PC-9 (cell line): ENCODE data around the gene AATF. TPM values are rescaled to one million over a fixed set of nuclear protein-coding genes. Genes with fewer than 3 reads are reported as not detected.

Source experiments
- BruUV-seq: library from RNA; stranded (reverse); fragments of 400-500 nt; replicated peaks from 2 replicates; lab custom pipeline; 2021; lab: Mats Ljungman, UMichigan
- CTCF ChIA-PET: fragments of 300-600 bp; sonication (Branson Sonifier 250); formaldehyde crosslinking; loops from one replicate; lab custom pipeline; 2022; ENCODE audit warnings: antibody characterized with exemption; lab: Charles Lee
- POLR2A ChIA-PET: fragments of 300-600 bp; sonication (Branson Sonifier 250); formaldehyde crosslinking; loops from one replicate; lab custom pipeline; 2022; ENCODE audit warnings: antibody characterized with exemption; ENCODE audit not compliant: unreplicated experiment; lab: Charles Lee
- DNase-seq, 2 experiments: peaks; one replicate each; pipeline versions ENCODE4 v3.0.0 to v3.0.0-alpha.2; 2015 to 2022; ENCODE audit warnings: mixed read lengths in 1 of 2
- H2AFZ ChIP-seq: fragments of 200-600 bp; sonication (generic); 2 replicates; pipeline ENCODE4 v1.8.1; 2017; ENCODE audit warnings: antibody characterized with exemption
- H3F3A ChIP-seq: fragments of 200-600 bp; sonication (generic); 2 replicates; pipeline ENCODE4 v1.8.1; 2017; ENCODE audit warnings: antibody characterized with exemption, mild to moderate bottlenecking, low read depth; ENCODE audit not compliant: insufficient read depth
- H3K27ac ChIP-seq: fragments of 200-600 bp; sonication (generic); 2 replicates; pipeline ENCODE4 v1.6.1; 2016; ENCODE audit warnings: mixed run types
- H3K27me3 ChIP-seq: fragments of 200-600 bp; sonication (generic); 2 replicates; pipeline ENCODE4 v1.6.1; 2016; ENCODE audit warnings: low read depth, mixed run types; ENCODE audit not compliant: insufficient read depth
- H3K36me3 ChIP-seq: fragments of 200-600 bp; sonication (generic); 2 replicates; pipeline ENCODE4 v1.6.1; 2016; ENCODE audit warnings: low read depth, mixed run types
- H3K4me1 ChIP-seq: fragments of 200-600 bp; sonication (generic); replicated peaks from 2 replicates; pipeline ENCODE4 v1.6.1; 2016; ENCODE audit warnings: mixed run types; ENCODE audit not compliant: insufficient read depth
- H3K4me2 ChIP-seq: fragments of 200-600 bp; sonication (generic); 2 replicates; pipeline ENCODE4 v1.6.1; 2017; ENCODE audit warnings: mixed run types
- H3K4me3 ChIP-seq: fragments of 200-600 bp; sonication (generic); 2 replicates; pipeline ENCODE4 v1.6.1; 2016; ENCODE audit warnings: mixed run types
- H3K79me2 ChIP-seq: fragments of 200-600 bp; sonication (generic); 2 replicates; pipeline ENCODE4 v1.6.1; 2017; ENCODE audit warnings: low read depth, mixed run types
- H3K9me2 ChIP-seq: fragments of 200-600 bp; sonication (generic); 2 replicates; pipeline ENCODE4 v1.8.1; 2017; ENCODE audit warnings: mild to moderate bottlenecking; ENCODE audit not compliant: insufficient read depth
- H3K9me3 ChIP-seq: fragments of 200-600 bp; sonication (generic); 2 replicates; pipeline ENCODE4 v1.8.1; 2016; ENCODE audit warnings: low read depth; ENCODE audit not compliant: insufficient read depth
- H4K20me1 ChIP-seq: fragments of 200-600 bp; sonication (generic); 2 replicates; pipeline ENCODE4 v1.8.1; 2017; ENCODE audit not compliant: insufficient read depth
- CTCF ChIP-seq: fragments of 200-600 bp; sonication (generic); conservative IDR thresholded peaks from 2 replicates; pipeline ENCODE4 v1.6.1; 2017; ENCODE audit warnings: mixed run types, antibody characterized with exemption, mild to moderate bottlenecking, moderate library complexity
- EZH2 ChIP-seq: fragments of 200-600 bp; sonication (generic); IDR thresholded peaks from 2 replicates; pipeline ENCODE4 v1.8.0; 2017; ENCODE audit warnings: antibody characterized with exemption, low read depth
- intact Hi-C: fragments of 100-400 bp; cut with micrococcal nuclease; formaldehyde crosslinking; loops from one replicate; pipeline ENCODE4 v1.10.0; 2022; ENCODE audit not compliant: unreplicated experiment
- total RNA-seq: library from RNA; stranded (reverse); gene quantifications from 2 replicates; pipeline ENCODE4 v1.2.3, GENCODE V29; 2021

Gene AATF
- total RNA-seq, 1 experiment from 2014 or later: 71.4 TPM

DNA sequence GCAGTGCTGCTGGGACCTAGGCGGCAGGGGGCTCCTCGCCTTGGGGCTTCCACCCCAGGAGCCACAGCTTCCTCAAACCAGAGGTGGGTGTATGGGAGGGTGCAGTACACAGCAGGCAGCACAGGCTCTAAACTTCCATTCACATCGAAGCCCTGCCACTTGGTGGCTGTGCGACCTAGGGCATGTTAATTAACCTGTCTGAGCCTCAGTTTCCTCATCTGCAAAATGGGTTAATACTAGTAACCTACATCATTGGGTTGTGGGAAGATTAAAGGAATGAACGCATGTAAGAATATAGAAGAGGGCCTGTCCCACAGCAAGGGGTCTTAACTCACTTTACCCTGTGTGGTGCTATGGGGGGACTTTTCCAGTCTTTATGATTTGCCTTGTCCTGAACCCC is 38.2 kb upstream of the AATF start:
- H3K79me2 ChIP-seq: no peaks in the 10 kb centered on the region
- no peak for DNase-seq
- intact Hi-C loops: no loop called here
- TF ChIP-seq EZH2 (no peak), CTCF (no peak)
- H4K20me1 ChIP-seq: no peaks in the 10 kb centered on the region
- POLR2A ChIA-PET: interaction anchor here (0.6 kb wide), 1 partner anchor 56 kb away, joined by 6 read pairs; no protein-coding TSS in a partner anchor
- no peaks in the 10 kb centered on the region for H3K27me3 ChIP-seq
- no peaks in the 10 kb centered on the region for H3K36me3 ChIP-seq
- BruUV-seq: no TSS peak
- no peak overlapping the region for H2AFZ ChIP-seq
- H3K27ac ChIP-seq: no peak overlapping the region
- H3F3A ChIP-seq: 0 out of 2 replicates have a peak, but pooled peaks cover 3% of the 10 kb centered on the region
- H3K4me1 ChIP-seq: no peaks in the 10 kb centered on the region
- no peak overlapping the region for H3K4me3 ChIP-seq
- H3K9me3 ChIP-seq: no peaks in the 10 kb centered on the region
- H3K4me2 ChIP-seq: no peak overlapping the region
- CTCF ChIA-PET: no interaction called here
- H3K9me2 ChIP-seq: no peaks in the 10 kb centered on the region

DNA sequence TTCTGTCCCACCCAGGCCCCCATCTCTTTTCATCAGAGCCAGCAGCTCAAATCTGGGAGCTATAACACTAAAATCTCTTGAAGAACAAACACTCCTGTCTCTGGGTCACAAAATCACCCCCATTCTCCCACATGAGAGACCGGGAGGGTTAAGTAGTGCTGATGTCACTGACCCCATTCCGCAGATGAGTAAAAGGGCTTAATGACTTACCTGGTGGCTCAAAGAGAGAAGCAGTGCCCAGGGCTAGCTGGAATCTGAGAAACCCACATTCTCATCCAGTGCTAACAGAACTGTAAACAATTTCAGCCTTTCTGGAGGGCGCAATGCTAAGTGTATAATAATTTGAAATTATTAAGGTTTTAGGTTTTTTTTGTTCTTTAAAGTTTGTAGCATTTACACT is 37.8 kb upstream of the AATF start:
- H3K4me2 ChIP-seq: no peak overlapping the region
- no peaks in the 10 kb centered on the region for H4K20me1 ChIP-seq
- intact Hi-C loops: no loop called here
- H3K27me3 ChIP-seq: no peaks in the 10 kb centered on the region
- H3K4me3 ChIP-seq: no peak overlapping the region
- no peaks in the 10 kb centered on the region for H3K4me1 ChIP-seq
- DNase-seq: no peak
- CTCF ChIA-PET: no interaction called here
- POLR2A ChIA-PET: no interaction called here
- H3K9me2 ChIP-seq: no peaks in the 10 kb centered on the region
- 0 out of 2 replicates have a peak, but pooled peaks cover 3% of the 10 kb centered on the region for H3F3A ChIP-seq
- no peaks in the 10 kb centered on the region for H3K9me3 ChIP-seq
- no peak overlapping the region for H2AFZ ChIP-seq
- H3K79me2 ChIP-seq: no peaks in the 10 kb centered on the region
- no peak overlapping the region for H3K27ac ChIP-seq
- no peaks in the 10 kb centered on the region for H3K36me3 ChIP-seq
- TF ChIP-seq CTCF (no peak), EZH2 (no peak)
- BruUV-seq: no TSS peak

GRCh38 chr17:36913132-36913531 is 35.6 kb upstream of the AATF start:
- peaks cover 6% of the 10 kb centered on the region; the same call in 1 of the 2 replicates for H3F3A ChIP-seq
- no peak overlapping the region for H3K4me3 ChIP-seq
- H3K9me2 ChIP-seq: no peaks in the 10 kb centered on the region
- POLR2A ChIA-PET: no interaction called here
- intact Hi-C loops: no loop called here
- H3K27me3 ChIP-seq: no peaks in the 10 kb centered on the region
- CTCF ChIA-PET: no interaction called here
- no TSS peak for BruUV-seq
- H3K9me3 ChIP-seq: no peaks in the 10 kb centered on the region
- no peak overlapping the region for H3K4me2 ChIP-seq
- no peak for DNase-seq
- no peaks in the 10 kb centered on the region for H3K36me3 ChIP-seq
- TF ChIP-seq EZH2: no peak
- no peak for TF ChIP-seq CTCF
- H3K4me1 ChIP-seq: peaks cover 14% of the 10 kb centered on the region
- no peak overlapping the region for H2AFZ ChIP-seq
- H3K27ac ChIP-seq: no peak overlapping the region
- H4K20me1 ChIP-seq: no peaks in the 10 kb centered on the region
- H3K79me2 ChIP-seq: no peaks in the 10 kb centered on the region
